ENCODE measurements around the gene DHRSX. TPM values are rescaled to one million over a fixed set of nuclear protein-coding genes. Genes with fewer than 3 reads are reported as not detected.

DHRSX gene
- polyA plus RNA-seq, 2 of the 4 experiments (the other 2 are of a cell fraction), result 32.1 to 56.3 TPM

DNA sequence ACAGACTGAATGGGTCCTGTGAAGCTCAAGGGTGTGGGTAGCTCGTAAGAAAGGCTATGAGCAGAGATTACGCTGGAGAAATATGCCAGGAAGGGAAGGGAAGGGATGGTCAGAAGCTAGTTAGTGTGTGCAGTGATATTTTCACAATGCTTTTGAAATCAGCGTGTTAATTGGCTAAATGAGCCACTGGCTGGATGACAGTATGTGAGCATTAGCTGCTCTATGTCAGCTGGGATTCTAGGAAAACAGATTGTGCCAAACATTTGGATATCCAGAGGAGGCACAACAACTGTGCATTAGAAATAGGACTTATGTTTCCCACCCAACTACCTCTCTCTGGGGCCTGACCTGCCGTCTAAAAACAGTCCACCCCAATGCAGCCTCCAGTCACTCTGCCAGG lies 168.5 kb downstream of the DHRSX start:
- FAIRE-seq (no peak), ATAC-seq (no peak), DNase-seq (ENCODE audit: low read depth in 1 of 2, low spot score in 1 of 2) (no peak)
- ChIA-PET CTCF (no interaction called here), POLR2A (no interaction called here)
- Histone ChIP-seq H3K4me3 (no peak overlapping the region), H3K4me1 (no peaks in the 10 kb centered on the region), H3K27ac (no peak overlapping the region), H3K9me3 (no peaks in the 10 kb centered on the region), H3K4me2 (no peak overlapping the region)
- TF ChIP-seq, protein P1, sequence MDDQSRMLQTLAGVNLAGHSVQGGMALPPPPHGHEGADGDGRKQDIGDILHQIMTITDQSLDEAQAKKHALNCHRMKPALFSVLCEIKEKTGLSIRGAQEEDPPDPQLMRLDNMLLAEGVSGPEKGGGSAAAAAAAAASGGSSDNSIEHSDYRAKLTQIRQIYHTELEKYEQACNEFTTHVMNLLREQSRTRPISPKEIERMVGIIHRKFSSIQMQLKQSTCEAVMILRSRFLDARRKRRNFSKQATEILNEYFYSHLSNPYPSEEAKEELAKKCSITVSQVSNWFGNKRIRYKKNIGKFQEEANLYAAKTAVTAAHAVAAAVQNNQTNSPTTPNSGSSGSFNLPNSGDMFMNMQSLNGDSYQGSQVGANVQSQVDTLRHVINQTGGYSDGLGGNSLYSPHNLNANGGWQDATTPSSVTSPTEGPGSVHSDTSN (IDR thresholded peaks at IDR 0.05), result no peak
- TF ChIP-seq CBX8 (IDR thresholded peaks at IDR 0.05), result no peak
- 85% methylated on average over 4 of the region's 4 CpGs for WGBS (ENCODE audit: missing lambda C conversion rate)

DNA sequence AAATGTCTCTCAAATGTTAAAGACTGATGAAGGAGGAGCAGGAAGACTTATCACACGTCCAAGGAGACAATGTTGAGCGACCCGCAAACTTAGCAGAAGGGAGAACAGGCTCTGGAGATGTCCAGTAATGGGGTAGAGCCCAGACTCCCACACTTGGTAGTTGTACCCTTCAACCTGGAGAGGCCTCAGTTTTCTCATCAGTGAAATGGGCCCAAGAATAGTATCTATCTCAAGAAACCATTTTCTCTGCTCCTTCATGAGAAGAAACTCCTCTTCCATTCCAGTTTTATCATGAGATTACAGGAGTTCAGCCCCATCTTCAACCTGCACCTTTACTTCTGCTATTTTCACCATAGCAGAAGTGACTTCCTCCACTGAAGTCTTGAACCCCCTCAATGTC lies 169.9 kb downstream of the DHRSX start:
- H3K4me2 ChIP-seq, result no peak overlapping the region
- FAIRE-seq (no peak), DNase-seq (ENCODE audit: low read depth in 1 of 2, low spot score in 1 of 2) (no peak), ATAC-seq (no peak)
- ChIA-PET POLR2A (no interaction called here), CTCF (no interaction called here)
- no peak overlapping the region for H3K27ac ChIP-seq
- no peak for TF ChIP-seq RARB (CRISPR knock-in tag; IDR thresholded peaks at IDR 0.05)
- TF ChIP-seq KDM1A (IDR thresholded peaks at IDR 0.05; ENCODE audit: low read depth), result 0 out of 2 replicates have a peak, but pooled peaks have one; percentile 21
- H3K4me1 ChIP-seq, result no peaks in the 10 kb centered on the region
- no peak overlapping the region for H3K4me3 ChIP-seq
- 95% methylated on average over 3 of the region's 3 CpGs for WGBS (ENCODE audit: missing lambda C conversion rate)
- H3K9me3 ChIP-seq, result no peaks in the 10 kb centered on the region

DNA sequence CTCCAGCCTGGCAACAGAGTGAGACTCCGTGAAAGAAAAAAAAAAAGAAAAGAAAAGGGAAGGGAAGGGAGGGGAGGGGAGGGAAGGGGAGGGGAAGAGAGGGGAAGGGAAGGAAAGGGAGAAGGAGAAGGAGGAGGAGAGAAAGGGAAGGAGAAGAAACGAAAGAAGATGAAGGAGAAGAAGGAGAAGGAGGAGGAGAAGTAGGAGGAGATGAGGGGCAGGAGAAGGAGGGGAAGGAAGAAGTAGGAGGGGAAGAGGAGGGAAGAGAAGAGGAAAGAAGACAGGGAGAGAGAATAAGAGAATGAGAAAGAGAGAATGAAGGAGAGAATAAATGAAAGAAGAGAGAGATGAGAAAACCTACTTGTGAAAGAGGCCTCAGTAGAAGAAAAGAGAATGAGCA lies 170.3 kb downstream of the DHRSX start:
- Histone ChIP-seq H3K9me3 (no peaks in the 10 kb centered on the region), H3K27ac (no peak overlapping the region), H3K4me3 (no peak overlapping the region), H3K4me1 (no peaks in the 10 kb centered on the region), H3K4me2 (no peak overlapping the region)
- ChIA-PET CTCF (no interaction called here), POLR2A (no interaction called here)
- no peak for TF ChIP-seq NR3C1 (IDR thresholded peaks at IDR 0.05)
- TF ChIP-seq, protein P2, sequence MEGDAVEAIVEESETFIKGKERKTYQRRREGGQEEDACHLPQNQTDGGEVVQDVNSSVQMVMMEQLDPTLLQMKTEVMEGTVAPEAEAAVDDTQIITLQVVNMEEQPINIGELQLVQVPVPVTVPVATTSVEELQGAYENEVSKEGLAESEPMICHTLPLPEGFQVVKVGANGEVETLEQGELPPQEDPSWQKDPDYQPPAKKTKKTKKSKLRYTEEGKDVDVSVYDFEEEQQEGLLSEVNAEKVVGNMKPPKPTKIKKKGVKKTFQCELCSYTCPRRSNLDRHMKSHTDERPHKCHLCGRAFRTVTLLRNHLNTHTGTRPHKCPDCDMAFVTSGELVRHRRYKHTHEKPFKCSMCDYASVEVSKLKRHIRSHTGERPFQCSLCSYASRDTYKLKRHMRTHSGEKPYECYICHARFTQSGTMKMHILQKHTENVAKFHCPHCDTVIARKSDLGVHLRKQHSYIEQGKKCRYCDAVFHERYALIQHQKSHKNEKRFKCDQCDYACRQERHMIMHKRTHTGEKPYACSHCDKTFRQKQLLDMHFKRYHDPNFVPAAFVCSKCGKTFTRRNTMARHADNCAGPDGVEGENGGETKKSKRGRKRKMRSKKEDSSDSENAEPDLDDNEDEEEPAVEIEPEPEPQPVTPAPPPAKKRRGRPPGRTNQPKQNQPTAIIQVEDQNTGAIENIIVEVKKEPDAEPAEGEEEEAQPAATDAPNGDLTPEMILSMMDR (IDR thresholded peaks at IDR 0.05), result no peak
- no peak for TF ChIP-seq KDM1A (IDR thresholded peaks at IDR 0.05; ENCODE audit: low read depth)
- no peak for TF ChIP-seq FOSL2 (IDR thresholded peaks at IDR 0.05)
- no peak for TF ChIP-seq FOSL2 (CRISPR knock-in tag; IDR thresholded peaks at IDR 0.05)
- TF ChIP-seq HEYL (CRISPR knock-in tag; IDR thresholded peaks at IDR 0.05), result no peak
- no peak for TF ChIP-seq JUNB (IDR thresholded peaks at IDR 0.05)
- TF ChIP-seq NFE2L2 (conservative IDR thresholded peaks at IDR 0.05; ENCODE audit: low read length), result no peak
- no peak for TF ChIP-seq FOXS1 (CRISPR knock-in tag; IDR thresholded peaks at IDR 0.05)
- TF ChIP-seq CHD2 (IDR thresholded peaks at IDR 0.05; ENCODE audit: low read length, partially characterized antibody), result no peak
- TF ChIP-seq POLR2AphosphoS2 (conservative IDR thresholded peaks at IDR 0.05; ENCODE audit: low read length), result no peak
- TF ChIP-seq RFX5 (IDR thresholded peaks at IDR 0.05), result no peak
- TF ChIP-seq NPAS2 (CRISPR knock-in tag; IDR thresholded peaks at IDR 0.05; ENCODE audit: borderline replicate concordance), result no peak
- no peak for TF ChIP-seq ESRRA (IDR thresholded peaks at IDR 0.05; ENCODE audit: borderline replicate concordance, low read length)
- ATAC-seq (no peak), DNase-seq (ENCODE audit: low read depth in 1 of 2, low spot score in 1 of 2) (no peak), FAIRE-seq (no peak)
- WGBS (ENCODE audit: missing lambda C conversion rate), result 70% methylated on average over 2 of the region's 2 CpGs

DNA sequence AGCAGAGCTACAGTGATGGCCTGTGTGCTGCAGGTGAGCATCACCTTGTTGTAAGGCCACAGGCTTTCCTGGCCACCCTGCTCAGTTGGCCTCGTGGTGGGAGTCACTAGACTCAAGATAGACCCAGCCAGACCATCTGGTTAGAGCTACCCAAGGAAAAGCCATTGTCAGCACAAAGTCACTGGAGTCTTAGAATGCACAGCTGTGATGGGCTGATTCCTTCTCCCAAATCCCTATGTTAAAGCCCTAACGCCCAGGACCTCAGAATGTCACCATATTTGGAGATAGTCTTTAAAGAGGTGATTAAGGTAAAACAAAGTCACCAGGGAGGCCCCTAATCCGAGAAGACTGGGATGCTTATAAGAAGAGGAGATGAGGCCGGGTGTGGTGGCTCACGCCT lies 173.4 kb downstream of the DHRSX start:
- no peaks in the 10 kb centered on the region for H3K4me1 ChIP-seq
- no peak overlapping the region for H3K4me3 ChIP-seq
- H3K4me2 ChIP-seq, result no peak overlapping the region
- no peak overlapping the region for H3K27ac ChIP-seq
- ChIA-PET CTCF (no interaction called here), POLR2A (no interaction called here)
- no peak for DNase-seq (ENCODE audit: low read depth in 1 of 2, low spot score in 1 of 2)
- TF ChIP-seq, protein P3, sequence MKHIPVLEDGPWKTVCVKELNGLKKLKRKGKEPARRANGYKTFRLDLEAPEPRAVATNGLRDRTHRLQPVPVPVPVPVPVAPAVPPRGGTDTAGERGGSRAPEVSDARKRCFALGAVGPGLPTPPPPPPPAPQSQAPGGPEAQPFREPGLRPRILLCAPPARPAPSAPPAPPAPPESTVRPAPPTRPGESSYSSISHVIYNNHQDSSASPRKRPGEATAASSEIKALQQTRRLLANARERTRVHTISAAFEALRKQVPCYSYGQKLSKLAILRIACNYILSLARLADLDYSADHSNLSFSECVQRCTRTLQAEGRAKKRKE (CRISPR knock-in tag; IDR thresholded peaks at IDR 0.05; ENCODE audit: low read depth), result no peak
- TF ChIP-seq MAFK (IDR thresholded peaks at IDR 0.05; ENCODE audit: partially characterized antibody), result peak; percentile 10
- TF ChIP-seq RARB (CRISPR knock-in tag; IDR thresholded peaks at IDR 0.05), result no peak
- no peak for TF ChIP-seq MAZ (IDR thresholded peaks at IDR 0.05; ENCODE audit: borderline replicate concordance, low read depth, low read length)
- no peak for ATAC-seq
- 86% methylated on average over 5 of the region's 5 CpGs for WGBS (ENCODE audit: missing lambda C conversion rate)
- FAIRE-seq, result no peak
- H3K9me3 ChIP-seq, result no peaks in the 10 kb centered on the region

Measured in A549 (cell line).